Measurements from ENCODE around the gene ARV1. TPM values are rescaled to one million over a fixed set of nuclear protein-coding genes. Genes with fewer than 3 reads are reported as not detected.

The ARV1 gene
- total and polyA plus RNA-seq, 10 of the 15 experiments (the other 5 are each of a cell fraction or from before 2014, with no cell fraction given), result 23.2 to 55.1 (median 35.6) TPM

DNA sequence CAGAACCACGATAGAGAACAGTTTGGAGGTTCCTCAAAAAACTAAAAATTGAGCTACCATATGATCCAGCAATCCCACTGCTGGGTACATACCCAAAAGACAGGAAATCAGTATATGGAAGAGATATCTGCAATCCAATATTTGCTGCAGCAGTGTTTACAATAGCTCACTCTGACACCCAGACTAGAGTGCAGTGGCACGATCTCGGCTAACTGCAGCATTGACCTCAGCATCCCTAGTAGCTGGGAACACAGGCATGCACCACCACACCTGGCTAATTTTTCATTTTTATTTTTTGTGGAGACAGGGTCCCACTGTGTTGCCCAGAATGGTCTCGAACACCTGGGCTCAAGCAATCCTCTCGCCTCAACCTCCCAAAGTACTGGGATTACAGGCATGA is 13.4 kb upstream of the ARV1 start:
- H4K20me1 ChIP-seq (ENCODE audit: control insufficient read depth, insufficient read depth), result no peaks in the 10 kb centered on the region
- FAIRE-seq, result no peak
- in situ Hi-C loops (cut with MboI), result no loop called here
- TF ChIP-seq SMAD1 (IDR thresholded peaks at IDR 0.05; ENCODE audit: low read depth, partially characterized antibody) (no peak), HCFC1 (IDR thresholded peaks at IDR 0.05; ENCODE audit: low read length) (no peak), KDM1A (IDR thresholded peaks at IDR 0.05; ENCODE audit: borderline replicate concordance) (no peak), KAT2A (conservative IDR thresholded peaks at IDR 0.05; ENCODE audit: control insufficient read depth, low read depth, low read length) (no peak), FOS (IDR thresholded peaks at IDR 0.05; ENCODE audit: borderline replicate concordance, extremely low read depth, insufficient read length) (no peak), EP300 (IDR thresholded peaks at IDR 0.05; ENCODE audit: borderline replicate concordance in 1 of 2, control insufficient read depth in 1 of 2, low read depth in 2 of 2, low read length in 2 of 2) (no peak), ETV6 (conservative IDR thresholded peaks at IDR 0.05 in 1 of 2, IDR thresholded peaks at IDR 0.05 in 1 of 2; ENCODE audit: borderline replicate concordance in 1 of 2, low read depth in 1 of 2) (no peak), PML (IDR thresholded peaks at IDR 0.05; ENCODE audit: low read length) (no peak), SMAD5 (IDR thresholded peaks at IDR 0.05; ENCODE audit: low read depth) (no peak), HDAC6 (IDR thresholded peaks at IDR 0.05; ENCODE audit: unreplicated experiment) (no peak)
- TF ChIP-seq, protein P1, sequence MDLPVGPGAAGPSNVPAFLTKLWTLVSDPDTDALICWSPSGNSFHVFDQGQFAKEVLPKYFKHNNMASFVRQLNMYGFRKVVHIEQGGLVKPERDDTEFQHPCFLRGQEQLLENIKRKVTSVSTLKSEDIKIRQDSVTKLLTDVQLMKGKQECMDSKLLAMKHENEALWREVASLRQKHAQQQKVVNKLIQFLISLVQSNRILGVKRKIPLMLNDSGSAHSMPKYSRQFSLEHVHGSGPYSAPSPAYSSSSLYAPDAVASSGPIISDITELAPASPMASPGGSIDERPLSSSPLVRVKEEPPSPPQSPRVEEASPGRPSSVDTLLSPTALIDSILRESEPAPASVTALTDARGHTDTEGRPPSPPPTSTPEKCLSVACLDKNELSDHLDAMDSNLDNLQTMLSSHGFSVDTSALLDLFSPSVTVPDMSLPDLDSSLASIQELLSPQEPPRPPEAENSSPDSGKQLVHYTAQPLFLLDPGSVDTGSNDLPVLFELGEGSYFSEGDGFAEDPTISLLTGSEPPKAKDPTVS (IDR thresholded peaks at IDR 0.05; ENCODE audit: low read depth, low read length), result no peak
- TF ChIP-seq, protein P2, sequence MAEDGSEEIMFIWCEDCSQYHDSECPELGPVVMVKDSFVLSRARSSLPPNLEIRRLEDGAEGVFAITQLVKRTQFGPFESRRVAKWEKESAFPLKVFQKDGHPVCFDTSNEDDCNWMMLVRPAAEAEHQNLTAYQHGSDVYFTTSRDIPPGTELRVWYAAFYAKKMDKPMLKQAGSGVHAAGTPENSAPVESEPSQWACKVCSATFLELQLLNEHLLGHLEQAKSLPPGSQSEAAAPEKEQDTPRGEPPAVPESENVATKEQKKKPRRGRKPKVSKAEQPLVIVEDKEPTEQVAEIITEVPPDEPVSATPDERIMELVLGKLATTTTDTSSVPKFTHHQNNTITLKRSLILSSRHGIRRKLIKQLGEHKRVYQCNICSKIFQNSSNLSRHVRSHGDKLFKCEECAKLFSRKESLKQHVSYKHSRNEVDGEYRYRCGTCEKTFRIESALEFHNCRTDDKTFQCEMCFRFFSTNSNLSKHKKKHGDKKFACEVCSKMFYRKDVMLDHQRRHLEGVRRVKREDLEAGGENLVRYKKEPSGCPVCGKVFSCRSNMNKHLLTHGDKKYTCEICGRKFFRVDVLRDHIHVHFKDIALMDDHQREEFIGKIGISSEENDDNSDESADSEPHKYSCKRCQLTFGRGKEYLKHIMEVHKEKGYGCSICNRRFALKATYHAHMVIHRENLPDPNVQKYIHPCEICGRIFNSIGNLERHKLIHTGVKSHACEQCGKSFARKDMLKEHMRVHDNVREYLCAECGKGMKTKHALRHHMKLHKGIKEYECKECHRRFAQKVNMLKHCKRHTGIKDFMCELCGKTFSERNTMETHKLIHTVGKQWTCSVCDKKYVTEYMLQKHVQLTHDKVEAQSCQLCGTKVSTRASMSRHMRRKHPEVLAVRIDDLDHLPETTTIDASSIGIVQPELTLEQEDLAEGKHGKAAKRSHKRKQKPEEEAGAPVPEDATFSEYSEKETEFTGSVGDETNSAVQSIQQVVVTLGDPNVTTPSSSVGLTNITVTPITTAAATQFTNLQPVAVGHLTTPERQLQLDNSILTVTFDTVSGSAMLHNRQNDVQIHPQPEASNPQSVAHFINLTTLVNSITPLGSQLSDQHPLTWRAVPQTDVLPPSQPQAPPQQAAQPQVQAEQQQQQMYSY (CRISPR knock-in tag; IDR thresholded peaks at IDR 0.05), result no peak
- TF ChIP-seq, protein P3, sequence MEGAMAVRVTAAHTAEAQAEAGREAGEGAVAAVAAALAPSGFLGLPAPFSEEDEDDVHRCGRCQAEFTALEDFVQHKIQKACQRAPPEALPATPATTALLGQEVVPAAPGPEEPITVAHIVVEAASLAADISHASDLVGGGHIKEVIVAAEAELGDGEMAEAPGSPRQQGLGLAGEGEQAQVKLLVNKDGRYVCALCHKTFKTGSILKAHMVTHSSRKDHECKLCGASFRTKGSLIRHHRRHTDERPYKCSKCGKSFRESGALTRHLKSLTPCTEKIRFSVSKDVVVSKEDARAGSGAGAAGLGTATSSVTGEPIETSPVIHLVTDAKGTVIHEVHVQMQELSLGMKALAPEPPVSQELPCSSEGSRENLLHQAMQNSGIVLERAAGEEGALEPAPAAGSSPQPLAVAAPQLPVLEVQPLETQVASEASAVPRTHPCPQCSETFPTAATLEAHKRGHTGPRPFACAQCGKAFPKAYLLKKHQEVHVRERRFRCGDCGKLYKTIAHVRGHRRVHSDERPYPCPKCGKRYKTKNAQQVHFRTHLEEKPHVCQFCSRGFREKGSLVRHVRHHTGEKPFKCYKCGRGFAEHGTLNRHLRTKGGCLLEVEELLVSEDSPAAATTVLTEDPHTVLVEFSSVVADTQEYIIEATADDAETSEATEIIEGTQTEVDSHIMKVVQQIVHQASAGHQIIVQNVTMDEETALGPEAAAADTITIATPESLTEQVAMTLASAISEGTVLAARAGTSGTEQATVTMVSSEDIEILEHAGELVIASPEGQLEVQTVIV (IDR thresholded peaks at IDR 0.05; ENCODE audit: borderline replicate concordance, partially characterized antibody), result no peak
- TF ChIP-seq, protein P4, sequence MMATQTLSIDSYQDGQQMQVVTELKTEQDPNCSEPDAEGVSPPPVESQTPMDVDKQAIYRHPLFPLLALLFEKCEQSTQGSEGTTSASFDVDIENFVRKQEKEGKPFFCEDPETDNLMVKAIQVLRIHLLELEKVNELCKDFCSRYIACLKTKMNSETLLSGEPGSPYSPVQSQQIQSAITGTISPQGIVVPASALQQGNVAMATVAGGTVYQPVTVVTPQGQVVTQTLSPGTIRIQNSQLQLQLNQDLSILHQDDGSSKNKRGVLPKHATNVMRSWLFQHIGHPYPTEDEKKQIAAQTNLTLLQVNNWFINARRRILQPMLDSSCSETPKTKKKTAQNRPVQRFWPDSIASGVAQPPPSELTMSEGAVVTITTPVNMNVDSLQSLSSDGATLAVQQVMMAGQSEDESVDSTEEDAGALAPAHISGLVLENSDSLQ (IDR thresholded peaks at IDR 0.05), result no peak

More for the DNA sequence above, 13.4 kb upstream of the ARV1 start:
- H3K4me3 ChIP-seq, result no peak overlapping the region
- no peaks in the 10 kb centered on the region; the same call in 1 of the 2 replicates for H3K79me2 ChIP-seq (ENCODE audit: control insufficient read depth, insufficient read depth, low read length)
- H3K4me2 ChIP-seq (ENCODE audit: control insufficient read depth, insufficient read depth), result no peak overlapping the region
- H3K27ac ChIP-seq (ENCODE audit: control insufficient read depth, insufficient read depth), result no peak overlapping the region
- DNase-seq (ENCODE audit: low read depth, low spot score), result no peak
- H3K9ac ChIP-seq (ENCODE audit: control insufficient read depth, insufficient read depth, low read length), result no peak overlapping the region
- H3K9me3 ChIP-seq (replicated peaks; ENCODE audit: control insufficient read depth, insufficient read depth, low read length), result no peaks in the 10 kb centered on the region
- H3K27me3 ChIP-seq (replicated peaks in 1 of 2; ENCODE audit: control insufficient read depth in 2 of 2, insufficient read depth in 2 of 2, low read length in 1 of 2), result no peaks in the 10 kb centered on the region
- intact Hi-C loops (cut with micrococcal nuclease; ENCODE audit: unreplicated experiment), result no loop called here
- CTCF ChIA-PET, result no interaction called here
- H2AFZ ChIP-seq (ENCODE audit: control insufficient read depth, low read depth, low read length), result no peak overlapping the region
- H3K4me1 ChIP-seq (ENCODE audit: control insufficient read depth, insufficient read depth, low read length), result no peaks in the 10 kb centered on the region
- H3K36me3 ChIP-seq (ENCODE audit: control insufficient read depth in 2 of 2, insufficient read depth in 2 of 2, low read length in 1 of 2), result 0 out of 4 replicates have a peak, but pooled peaks cover 0 to 4% of the 10 kb centered on the region in 2 experiments
- POLR2A ChIA-PET, result no interaction called here
- WGBS (ENCODE audit: insufficient coverage, insufficient replicate concordance, low lambda C conversion rate, missing lambda C conversion rate), result 82% methylated on average over 5 of the region's 5 CpGs
- ATAC-seq, result no peak
- RAD21 ChIA-PET (ENCODE audit: unreplicated experiment), result no interaction called here
- BruUV-seq (replicated peaks), result no TSS peak
- SMC1A ChIA-PET (ENCODE audit: uncharacterized antibody, unreplicated experiment), result interaction anchor here (0.6 to 1.2 kb wide), 2 partner anchors 13 to 18 kb away, joined by 3 to 4 read pairs; partner anchors contain the start of genes ARV1 and TTC13
